DMS53 treated with DMSO at 0.1 percent for 48 hours (cell line): ENCODE results near the gene HPS1.

Experiments used
- DNase-seq: peaks from one replicate; lab custom pipeline; 2025; ENCODE audit not compliant: unreplicated experiment; lab: John Stamatoyannopoulos, UW

The HPS1 gene

DNA sequence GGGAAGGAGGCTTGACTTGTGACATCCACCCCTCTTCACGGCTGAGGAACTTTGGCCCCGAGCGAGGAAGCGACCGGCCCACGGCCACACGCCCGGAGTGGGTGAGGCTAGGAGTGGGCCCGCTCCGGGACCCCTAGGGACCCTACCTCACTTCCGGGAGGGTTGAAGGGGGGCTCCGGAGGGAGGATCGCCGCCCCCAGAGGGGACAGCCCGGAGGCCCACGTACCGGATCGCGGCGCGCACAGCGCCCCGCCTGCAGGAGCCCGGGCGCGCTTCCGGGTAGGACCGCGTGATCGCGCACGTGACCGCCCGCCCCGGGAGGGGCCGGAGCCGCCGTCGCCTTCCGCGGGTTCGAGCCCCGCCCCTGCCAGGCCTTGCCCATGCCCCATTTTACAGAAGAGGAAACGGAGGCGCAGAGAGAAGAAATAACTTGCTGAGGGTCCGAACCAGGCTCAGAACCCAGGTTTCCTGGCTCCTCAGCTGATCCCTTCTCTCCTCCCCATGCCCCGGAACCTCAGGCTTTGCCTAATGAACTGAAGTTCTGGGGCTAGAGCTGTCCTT lies at the start of gene HPS1:
Gene HPS1, minus strand, starts transcription at position 275 of the 561 bp plus-strand sequence. CDS start 3,695 bp downstream, outside the sequence.
- DNase-seq, result peak; percentile 47

DNA sequence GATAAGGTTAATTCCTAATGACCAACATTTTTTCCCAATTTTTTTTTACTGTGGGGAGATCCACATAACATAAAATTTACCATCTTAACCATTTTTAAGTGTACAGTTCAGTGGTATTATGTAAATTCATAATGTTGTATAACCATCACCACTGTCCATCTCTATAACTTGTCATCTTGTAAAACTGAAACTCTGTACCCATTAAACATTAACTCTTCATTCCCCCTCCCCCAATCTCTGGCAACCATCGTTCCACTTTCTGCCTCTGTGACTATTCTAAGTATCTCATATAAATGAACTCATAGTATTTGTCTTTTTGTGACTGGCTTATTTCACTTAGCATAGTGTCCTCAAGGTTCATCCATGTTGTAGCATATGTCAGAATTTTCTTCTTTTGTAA lies 46.0 kb upstream of the HPS1 start:
- no peak for DNase-seq

DNA sequence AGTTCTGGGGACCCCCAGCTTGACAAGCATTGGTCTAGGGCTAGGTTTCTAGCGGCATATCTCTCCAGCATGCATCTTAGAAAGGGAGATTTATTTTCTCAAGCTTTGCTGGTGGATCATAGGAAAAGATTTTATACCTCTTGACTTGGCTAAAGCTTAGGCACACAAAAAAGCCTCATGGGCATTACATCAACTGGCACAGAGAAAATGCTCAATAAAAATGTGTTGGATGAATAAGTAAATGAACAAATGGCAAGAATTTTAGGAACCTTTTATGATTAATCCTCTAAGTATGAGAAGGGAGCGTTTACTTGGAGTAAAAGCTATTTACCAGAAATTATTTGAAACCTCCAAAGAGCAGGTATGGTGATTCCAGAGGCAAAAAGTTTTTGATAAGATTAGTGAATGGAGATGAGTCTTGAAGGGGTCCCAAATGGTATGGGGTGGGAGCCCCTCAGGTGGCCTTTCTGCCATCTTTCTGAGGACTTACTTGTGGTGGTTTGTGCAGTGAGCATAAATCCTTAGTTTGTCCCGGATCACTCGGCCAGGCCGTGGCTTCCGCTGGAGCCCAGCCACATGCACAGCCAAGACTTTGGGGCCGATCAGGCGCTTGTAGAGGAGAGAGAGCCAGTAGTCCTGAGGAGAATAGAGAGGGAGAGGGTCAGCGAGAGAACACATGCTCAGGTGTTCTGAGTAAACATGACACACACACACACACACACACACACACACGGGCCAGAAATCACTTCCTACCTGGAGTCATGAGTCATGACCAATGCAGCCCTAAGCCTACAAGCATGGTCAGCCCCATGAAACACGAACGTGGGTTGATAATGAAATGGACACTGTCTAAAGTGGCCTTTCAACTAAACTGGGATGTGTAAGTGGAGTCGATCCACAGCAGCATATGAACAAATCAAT lies 43.1 kb upstream of the HPS1 start:
- DNase-seq, result peak; percentile 80

DNA sequence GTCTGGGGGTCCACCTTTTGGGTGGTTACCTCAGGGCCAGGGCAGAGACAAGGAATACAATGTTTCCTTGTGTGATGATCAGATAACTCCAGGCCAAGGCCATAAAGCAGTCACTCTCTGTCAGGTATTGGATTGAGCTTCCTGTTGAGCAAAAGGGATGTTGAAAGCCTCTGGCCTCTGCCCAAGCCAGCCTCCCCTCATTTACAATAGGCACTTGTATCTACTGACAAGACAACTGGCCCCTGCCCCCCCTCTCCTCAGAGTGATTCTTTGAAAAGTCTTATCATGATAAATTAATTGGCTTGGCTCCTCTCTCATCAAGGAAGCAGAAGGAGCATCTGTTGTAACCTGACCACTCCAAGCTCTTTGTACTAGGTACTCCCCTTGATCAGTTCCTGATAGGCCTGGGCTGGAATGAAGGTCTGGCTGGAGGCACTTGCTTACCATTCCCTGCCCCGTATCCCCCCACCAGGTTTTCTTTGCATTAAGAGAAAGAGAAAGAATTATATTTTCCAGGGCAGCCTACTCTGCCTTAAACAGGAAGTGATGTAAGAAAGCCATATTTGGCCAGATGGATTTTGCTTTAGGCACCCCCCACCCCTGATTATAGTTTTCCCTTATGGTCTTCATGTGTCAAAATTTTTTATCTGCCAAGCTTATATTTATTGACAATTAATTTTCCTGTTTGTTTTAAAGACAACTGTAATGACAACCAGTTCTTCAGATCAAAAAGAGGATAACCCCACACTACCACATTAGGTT lies 42.1 kb upstream of the HPS1 start:
- no peak for DNase-seq

DNA sequence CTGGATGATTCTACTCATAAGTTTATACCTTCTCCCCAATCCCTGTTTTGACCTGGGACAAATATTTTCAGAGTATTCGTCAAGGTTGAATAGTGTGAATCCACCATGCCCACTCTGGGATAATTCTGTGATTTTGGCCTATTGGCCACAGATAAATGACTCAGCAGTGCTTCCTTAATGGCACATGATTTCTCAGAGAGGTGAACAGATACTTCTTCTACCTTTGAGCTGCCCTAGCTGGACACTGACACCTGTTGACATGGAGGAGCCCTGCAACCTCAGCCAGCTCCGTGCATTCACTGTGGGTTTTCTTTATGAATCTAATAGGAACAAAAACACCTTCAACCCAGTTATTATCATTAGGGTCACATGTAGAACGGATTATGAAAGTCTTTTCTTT lies 40.9 kb upstream of the HPS1 start:
- DNase-seq, result no peak

DNA sequence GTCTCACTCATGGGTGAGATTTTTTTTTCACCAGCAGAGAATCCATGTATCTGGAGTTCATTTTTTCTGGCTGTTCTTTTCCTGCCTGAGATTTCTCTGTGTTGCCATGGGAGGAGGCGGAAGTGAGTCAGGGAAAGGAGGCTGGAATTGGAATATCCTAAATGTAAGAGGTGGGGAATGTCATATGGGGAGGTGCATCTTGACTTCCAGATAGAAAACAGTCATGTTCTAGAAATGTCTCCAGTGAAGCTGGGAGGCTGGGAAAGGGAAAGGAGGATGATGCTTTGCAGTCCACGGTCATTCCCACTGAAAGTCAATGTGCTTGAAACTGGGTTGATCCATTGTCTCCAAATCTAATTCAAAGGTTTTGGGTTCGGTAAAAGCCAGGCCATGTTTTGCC lies 39.7 kb upstream of the HPS1 start:
- DNase-seq, result no peak

DNA sequence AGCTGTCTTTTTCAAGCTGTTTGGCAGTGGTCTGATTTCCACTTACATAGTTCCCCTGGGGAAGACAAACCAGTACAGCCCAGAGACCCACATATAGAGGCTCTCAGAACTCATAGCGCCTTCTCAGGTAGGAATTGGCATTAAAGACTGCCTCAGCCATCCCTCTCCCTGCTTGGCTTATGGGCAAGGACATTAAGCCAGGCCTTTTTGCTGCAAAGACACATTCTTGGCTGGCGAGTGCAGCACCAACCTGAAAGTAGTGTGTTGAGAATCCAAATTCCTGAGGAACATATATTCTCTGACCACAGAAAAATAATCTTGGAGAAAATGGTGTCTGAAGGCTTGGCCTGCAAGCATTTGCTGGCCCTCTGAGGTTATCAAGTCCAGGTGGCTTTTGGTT lies 39.2 kb upstream of the HPS1 start:
- no peak for DNase-seq

DNA sequence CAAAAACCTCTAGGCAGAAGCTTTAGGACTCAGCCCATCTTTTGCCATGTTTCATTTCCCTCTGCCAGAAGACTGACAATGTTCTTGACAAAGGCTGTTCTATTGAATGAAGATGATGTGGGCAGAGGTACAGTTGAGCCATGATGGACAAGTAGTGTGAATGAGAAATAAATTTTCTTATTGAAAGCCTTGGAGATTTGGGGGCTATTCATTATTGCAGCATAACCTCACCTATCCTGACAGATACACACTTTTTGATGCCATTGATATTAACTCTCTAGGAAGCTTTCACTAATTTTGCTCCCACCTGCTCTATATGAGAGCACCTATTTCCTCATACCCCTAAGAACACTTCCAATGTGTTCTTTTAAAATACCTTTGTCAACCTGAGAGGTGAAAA lies 36.9 kb upstream of the HPS1 start:
- DNase-seq, result no peak

DNA sequence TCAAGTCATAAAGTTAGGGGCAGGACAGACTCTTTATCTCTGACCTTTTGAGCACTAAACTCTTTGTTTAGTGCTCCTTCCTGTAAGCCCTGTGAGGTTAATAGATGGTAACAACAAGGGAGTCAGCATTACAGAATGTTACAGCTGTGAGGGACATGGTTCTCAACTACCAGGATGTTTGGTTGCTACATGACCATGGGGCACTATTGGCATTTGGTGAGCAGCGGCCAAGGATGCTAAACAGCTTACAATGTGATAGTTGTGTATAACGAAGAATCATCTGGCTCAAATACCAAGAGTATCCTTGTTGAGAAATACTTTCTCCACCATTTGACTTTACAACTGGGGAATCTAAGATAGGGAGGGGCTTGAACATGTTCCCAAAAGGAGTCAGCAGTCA lies 35.4 kb upstream of the HPS1 start:
- no peak for DNase-seq

DNA sequence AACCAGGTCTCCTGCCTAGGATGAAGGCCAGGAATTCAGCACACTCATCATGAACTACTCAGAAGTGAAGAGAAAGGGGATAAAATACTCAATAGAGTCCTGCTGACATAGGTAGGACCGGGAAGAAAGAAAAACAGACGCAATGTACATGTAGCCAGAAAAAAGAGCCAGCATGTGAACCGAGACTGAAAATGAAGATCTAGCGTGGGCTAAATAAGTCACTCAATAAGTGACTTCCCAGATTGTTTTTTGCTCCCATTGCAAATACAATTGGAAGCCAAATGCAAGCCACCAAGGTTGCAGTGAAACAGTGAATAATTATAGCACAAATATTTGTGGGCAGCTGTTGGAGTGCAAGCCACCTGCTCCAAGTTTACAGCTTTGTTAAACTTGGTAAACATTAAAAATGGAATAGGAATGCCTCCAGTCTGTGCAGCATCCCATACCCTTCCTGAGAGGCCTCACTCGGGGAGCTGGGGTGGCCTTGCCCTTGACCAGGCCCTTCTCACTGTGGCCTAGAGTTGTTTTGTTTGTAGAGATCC lies 34.7 kb upstream of the HPS1 start:
- DNase-seq, result no peak

DNA sequence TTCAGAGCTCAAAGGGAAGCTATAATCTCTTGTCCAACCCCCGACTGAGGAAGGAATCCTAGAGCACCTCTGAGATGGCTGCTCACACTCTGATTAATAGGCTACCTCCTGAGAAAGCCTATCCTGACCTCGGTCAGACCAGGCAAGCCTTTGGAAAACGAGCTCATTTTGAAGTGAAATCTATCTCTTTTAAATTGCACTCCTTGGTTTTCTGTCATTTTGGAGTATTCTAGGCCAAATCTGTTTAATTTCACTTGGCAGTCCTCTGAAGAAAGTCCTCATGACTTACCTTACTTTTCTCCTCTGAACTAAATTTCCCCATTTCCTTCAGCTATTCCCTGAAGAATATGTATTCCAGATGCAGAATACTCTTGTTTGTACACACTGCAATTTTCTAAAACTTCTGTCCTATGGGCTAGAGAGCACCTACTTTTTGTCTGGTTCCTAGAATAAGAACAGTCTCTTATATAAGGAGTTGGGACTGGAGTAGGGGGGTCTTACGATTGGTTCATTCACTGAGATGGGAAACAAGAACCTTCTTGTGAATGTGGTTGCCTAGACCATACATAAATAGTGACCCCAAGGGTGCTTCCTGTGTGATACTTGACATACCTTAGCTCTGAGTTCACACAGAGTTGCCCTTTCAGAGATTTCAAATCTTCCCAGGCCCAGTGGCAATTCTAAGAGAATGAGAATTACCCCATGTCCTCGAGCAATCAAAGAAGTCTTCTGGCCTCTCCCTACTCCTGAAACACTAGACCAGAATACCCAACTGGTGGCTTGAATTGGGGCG lies 31.9 kb upstream of the HPS1 start:
- no peak for DNase-seq

DNA sequence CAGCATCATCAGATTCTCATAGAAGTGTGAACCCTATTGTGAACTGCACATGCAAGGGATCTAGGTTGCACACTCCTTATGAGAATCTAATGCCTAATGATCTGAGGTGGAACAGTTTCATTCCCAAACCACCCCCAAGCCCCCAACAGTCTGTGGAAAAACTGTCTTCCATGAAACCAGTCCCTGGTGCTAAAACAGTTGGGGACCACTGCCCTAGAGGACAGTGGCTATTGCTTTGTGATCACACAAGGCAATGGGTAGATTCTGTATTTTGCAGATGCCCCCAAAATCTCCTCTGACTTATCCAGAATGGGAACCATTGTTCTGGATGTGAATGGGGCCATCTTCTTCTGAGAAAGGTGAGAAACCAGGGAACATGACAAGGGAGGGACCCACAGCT lies 31.1 kb upstream of the HPS1 start:
- DNase-seq, result no peak

DNA sequence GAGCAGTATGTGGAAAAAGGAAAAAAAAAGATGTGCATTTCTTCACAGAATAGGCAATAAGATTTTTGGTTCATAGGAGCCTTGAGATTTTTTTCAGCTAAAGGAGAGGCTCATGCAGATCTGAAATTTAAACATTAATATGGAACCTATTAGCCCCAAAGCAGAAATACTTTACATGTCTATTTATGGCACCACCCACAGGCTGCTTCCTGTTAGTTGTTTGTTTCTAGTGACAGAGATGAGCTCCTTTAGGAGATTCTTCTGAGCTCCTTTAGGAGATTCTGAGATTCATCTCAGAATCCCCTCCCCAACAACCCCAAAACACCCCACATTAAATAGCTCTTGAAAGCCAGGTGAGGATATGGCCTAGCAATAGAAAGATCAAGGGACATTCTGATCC lies 27.9 kb upstream of the HPS1 start:
- no peak for DNase-seq

DNA sequence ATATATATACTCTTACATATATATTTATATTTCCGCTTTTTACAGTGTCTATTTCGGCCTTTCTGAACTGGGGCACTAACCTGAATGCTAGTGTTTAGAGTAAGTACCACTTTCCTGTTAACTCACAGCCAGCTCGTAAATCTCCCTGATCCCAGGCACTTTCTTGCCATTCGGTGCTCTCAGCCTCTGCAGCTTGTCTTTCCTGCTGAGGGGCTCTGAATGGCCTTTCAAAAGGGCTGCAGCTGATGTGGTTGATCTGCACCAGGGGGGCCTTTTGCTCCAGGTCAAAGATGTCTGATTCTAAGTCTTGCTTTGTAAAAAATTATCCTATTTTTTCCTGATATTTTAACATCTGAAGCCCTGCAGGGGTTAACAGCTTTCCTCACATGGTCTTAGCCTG lies 25.5 kb upstream of the HPS1 start:
- DNase-seq, result no peak

DNA sequence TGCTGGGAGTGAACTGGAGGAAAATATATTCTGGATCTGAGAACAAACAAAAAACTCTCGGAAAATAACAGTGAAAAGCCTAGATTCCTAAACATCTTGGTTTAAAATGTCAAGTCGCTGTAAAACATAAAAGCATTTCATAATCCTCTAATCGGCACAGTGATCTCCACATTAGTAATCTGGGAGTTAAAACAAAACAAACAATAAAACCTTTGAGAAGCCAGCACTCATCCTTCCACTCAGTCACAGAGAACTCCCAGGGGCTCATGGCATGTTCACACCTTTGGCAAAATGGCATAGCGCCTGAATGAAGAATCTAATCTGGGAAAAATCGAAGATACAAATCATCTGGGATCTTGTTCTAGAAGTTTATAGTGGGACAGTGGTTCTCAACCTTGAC lies 24.1 kb upstream of the HPS1 start:
- no peak for DNase-seq

DNA sequence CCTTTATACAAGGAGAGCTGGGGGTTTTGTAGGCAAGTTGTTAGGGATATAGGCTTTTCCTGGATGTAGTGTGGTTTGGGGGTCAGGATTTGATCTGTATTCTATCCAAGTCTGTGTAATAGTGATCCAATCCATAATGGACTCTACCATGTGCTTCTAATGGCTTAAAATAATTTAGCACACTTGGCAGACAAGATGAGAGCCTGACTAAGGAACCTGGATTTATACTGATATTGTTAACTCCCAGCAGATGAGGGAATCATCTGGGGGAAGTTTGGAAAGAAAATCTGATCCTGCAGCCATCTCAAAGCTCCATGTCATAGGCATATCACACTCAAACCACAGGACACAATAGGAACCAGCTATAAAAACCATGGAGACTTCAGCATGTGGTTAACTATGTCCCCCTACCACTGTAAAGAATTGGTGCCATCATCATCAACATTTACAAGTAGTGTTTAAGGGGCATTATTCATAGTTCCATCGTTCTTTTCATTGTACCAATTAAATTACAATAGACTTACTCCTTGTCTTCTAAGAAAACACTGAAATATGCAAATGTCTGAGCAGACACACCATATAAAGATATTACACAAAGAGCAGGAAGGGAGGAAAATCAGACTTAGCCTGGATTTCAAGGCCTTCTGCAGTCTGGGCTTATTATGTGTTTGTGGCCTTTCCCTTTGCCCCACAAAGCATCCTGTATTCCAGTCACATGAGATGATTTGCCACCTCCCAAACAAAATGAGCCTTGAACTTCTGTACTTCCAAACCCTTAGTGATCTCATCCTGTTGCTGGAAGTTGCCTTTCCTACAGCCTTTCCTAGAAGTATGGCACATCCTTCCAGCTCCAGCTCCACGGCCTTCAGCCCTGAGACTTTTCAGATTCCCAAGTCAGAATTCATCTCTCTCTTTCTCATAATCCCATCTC lies 22.5 kb upstream of the HPS1 start:
- no peak for DNase-seq

DNA sequence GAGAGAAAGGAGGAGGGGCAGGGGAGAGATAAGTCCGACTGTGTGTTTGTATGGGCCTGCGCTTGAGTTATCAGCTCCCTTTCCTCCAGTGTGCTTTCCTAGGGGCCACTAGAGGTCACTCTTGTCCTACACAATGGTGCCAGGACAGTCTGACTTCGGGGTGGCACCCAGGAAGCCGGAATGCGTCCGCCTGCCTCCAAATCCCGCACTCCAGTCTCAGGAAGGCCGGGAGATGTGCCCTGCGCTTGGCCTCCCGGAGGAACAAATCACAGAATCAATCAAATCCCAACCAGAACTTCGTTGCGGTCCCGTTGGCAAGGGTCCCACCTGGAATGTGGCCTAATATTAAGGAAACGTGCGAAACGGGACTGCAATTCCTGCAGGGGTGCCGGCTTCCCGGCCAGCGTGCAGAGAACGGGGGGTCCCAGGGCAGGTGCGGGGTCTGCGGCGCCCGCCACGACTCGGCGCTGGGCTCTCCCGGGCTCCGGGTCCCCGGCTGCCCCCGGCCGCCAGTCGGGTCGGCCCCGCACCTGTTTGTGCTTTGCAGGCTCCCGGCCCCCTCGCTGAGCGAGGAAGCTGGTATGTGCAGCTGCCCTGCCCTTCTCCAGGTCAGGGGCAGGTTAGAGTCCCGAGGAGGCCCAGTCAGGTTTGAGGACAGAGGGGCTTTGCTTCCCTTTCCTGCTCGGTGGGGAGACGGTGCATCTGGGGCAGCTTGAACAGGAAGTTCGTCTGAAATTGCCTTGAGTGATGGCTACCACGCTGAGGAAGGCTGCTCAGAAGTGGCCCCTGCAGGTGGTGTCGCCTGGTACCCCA lies 21.0 kb upstream of the HPS1 start:
- peak; percentile 87 for DNase-seq

DNA sequence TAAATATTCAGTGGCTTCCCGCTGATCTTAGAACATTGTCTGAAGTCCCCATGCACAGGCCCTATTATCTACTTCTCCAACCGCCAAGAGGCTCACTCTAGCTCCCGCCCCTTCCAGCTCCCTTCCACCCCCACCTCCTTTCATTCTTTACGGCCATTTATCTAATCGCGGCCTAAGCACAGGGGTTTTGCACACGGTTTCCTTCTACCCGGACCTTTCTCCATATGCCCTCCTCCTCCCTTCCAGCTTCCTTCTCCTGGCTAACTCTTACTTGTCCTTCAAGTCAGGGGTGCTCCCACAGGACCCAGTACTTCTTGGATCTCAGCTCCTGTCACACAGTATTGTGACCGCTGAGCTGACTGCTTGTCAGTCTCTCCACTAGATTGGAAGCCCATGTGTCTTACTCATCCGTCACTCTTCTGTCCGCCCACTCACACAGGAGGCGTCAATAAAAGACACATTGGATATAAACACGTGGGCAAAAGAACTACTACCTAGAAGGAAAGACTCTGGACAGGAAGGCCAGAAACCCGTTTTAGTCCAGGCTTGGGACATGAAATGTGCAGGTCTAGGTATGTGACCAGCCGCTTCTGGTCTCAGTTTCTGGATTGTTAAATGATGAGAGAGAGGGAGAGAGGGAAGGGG lies 20.2 kb upstream of the HPS1 start:
- DNase-seq, result no peak
